GM18951 (cell line): Measurements from ENCODE around the gene CHST15.

ENCODE experiments used
- POLR2A ChIP-seq: IDR thresholded peaks from 4 replicates; pipeline ENCODE4 v1.6.1; 2011; ENCODE audit warnings: mild to moderate bottlenecking; ENCODE audit not compliant: insufficient read length, insufficient read depth; ENCODE audit errors: extremely low read depth
- in situ Hi-C: fragments of 300-500 bp; cut with MboI; formaldehyde crosslinking; loops from one replicate; pipeline ENCODE4 v1.12.0; 2022; ENCODE audit warnings: low sequenced_read_pairs, mixed read lengths, inconsistent platforms; ENCODE audit not compliant: unreplicated experiment

Gene CHST15

DNA sequence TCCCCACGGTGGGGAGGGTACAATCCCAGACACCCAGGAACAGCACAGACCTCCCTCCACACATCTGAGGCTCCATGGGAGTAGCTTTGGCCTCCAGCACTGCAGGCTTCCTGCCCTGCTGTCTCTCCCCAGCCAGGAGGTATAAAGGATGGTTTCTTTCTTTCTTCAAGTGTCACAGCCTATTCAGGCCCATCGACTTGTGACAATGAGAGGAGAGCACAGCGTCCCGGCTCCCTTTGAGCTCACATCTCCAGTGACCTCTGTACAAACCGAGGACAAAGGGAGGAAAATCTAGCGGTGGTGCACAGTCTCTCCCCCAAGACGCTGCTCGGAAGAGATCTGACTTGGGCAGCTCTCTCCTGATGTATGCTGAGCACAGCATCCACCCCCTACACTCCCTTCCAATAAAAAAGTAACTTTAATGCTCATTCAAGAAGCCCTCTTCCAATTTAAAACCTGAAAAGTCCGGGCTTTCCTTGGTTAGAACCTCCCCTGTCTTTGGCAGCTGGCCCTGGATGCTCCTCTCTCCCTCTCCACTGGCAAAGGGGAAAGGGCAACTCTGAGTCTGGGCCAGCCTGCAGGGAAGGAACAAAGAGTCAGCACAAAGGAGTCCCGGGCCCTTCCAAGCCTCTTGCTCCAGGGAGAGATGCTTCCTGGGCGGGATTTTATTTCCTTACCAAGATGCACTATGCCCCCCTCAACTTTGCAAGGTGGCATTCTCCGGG lies 18.0 kb downstream of the CHST15 start:
- in situ Hi-C loops: no loop called here
- TF ChIP-seq POLR2A: no peak

DNA sequence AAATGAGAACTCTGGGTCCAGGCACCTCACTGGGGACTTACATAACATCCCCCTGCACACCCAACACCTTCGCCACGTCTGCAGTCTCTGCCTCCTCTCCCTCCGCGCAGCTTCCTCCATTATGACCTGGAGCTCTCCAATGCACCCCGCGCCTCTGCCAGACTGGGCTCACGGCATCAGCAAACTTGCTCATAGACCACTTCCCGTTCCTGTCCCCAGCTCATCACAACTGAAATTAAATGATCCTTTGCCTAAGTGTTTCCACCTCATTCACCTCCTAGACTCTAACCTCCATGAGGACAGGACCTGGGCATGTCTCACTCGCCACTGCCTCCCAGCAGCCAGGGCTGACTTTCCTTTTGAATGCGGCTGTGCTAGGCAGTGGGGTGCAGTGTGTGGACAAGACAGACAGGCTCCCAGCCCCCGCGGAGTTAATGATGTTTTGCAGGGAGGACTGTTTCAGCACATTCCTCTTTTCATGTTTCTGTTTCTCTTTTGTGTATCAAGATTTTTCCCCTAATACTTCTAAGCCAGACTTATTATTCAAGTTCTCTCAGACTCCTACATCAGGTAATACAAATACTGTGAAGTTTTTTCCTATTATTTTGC lies 18.8 kb downstream of the CHST15 start:
- TF ChIP-seq POLR2A: no peak
- in situ Hi-C loops: no loop called here

DNA sequence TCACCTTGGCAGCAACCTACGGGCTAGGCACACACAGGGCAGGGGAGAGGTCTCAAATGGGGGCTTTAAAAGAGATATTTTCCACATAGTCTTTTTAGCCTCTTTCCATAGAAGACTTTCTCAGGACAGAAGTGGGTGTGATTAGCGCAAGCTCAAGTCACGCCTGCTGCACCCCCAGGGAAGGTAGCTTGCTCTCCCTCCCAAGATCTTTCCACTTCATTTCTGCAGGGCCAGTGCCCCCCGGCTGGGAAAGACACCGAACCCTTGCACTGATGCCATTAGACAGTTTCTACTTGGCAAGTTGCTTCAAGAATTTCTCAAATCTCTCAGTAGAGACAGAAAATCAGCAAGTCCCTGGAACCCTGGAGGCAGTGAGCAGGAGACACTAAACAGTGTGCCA lies 19.4 kb downstream of the CHST15 start:
- in situ Hi-C loops: no loop called here
- TF ChIP-seq POLR2A: no peak

DNA sequence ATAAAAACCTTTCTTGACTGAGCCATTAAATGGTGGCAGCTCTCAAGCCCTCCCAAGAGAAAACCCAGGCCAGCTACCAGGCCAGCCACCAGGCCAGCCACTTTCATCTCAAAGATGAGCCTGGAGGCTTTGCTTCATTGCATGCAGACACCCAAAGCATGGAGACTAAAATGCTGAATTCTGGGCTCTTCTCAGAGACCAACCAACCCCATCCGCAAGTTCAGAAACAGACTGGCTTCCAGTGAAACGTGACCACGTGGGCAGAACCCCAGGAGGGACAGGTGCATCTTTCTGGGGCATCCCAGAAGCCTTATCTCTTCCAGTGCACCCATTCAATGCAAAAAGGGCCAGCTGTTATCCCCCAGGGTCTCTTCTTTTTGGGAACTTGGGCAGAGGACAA lies 20.9 kb downstream of the CHST15 start:
- TF ChIP-seq POLR2A: no peak
- in situ Hi-C loops: no loop called here

DNA sequence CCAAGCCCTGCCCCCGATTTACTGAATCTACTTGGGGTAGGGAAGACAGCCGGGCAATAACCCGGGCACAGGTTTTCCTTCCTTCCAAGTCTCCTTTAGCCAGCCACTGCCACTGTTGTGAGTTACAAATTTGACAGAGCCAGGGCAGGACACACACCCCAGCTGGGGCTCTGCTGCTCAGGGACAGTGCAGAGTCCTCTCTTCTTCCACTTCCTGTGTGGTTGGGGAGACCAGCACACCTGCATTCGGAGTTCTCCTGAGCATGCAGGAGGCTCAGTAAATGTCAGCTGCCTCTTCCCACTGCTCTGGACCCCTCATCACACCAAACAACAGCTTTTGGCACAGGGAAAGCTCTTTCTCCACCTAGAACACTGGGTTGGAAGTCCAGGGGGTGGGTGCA lies 21.3 kb downstream of the CHST15 start:
- no peak for TF ChIP-seq POLR2A
- in situ Hi-C loops: no loop called here

DNA sequence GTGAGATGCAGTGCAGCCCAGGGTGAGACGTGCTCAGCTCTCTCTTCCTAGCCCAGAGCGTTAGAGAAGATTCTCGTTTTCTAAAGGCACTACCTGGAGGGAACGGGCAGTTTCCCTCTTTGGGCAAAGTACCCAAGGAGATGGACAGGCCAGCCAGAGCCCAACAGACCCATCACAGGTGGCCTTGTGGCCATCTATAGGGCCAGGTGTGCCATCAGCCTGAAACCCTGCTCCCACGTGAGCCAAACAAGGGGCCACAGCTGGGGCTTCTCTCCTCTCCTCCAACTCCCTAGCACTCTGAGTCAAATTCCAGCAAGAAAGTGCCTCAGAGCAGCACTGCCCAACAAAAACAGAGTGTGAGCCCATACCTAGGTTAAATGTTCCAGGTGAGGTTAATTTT lies 22.3 kb downstream of the CHST15 start:
- no peak for TF ChIP-seq POLR2A
- in situ Hi-C loops: no loop called here

DNA sequence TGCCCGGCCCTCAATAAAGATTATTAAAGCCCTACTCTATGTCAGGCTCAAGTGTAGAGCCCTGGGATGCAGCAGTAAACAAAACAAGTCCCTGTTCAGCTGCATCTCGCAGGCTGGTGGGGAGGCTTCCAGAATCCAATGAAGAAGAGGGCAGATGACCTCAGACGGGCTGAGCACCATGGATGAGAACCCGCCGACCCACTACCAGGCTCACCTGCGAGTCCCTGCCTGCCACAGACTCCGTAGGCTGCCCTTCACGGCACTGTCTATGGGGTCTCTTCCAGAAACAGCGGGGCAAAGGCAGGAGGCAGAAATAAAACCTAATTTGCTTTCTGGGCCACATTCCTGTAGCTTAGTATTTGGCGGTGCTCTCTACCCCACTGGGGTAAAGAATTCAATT lies 22.7 kb downstream of the CHST15 start:
- in situ Hi-C loops: no loop called here
- no peak for TF ChIP-seq POLR2A

DNA sequence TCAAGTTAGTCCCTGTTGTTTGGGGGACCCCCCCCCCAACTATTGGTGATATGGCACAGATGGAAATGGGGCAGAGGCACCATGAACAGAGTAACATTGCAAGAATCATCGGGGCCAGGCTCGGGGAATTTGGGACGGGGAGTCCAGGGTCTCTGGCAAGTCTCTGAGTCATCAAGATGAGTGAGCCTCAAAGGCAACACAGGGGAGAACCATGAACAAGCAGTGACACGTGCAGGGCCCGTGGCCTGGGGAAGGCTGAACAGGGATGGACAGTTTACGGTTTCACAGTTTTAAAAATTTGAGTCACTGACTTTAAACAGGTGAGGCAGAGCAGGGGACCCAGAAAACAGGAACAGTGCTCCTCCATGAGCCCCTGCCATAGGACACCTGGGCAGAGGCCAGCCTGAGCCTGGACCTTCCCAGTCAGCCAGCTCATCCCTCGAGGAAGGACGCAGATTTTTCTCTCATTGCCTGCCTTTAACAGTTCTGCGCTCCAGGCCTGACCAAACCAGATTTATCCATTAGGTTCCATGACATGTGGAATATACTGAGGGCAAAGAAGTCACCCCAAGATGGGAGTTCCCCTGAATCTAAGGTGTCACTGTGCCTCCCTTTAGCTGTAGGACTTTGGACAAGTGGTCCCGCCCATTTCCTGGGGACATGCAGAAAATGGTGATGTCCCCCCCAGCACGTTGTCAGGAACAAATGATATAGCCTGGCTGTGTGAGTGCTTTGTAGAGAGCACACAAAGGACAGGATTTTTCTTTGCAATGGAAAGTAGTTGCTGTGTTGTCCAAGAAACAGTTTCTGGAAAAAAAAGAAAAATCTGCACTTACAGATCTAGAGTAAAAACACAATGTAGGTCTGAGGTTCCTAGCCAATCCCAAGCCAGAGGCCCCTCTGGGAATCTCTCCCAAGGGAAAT lies 23.8 kb downstream of the CHST15 start:
- in situ Hi-C loops: no loop called here
- no peak for TF ChIP-seq POLR2A

DNA sequence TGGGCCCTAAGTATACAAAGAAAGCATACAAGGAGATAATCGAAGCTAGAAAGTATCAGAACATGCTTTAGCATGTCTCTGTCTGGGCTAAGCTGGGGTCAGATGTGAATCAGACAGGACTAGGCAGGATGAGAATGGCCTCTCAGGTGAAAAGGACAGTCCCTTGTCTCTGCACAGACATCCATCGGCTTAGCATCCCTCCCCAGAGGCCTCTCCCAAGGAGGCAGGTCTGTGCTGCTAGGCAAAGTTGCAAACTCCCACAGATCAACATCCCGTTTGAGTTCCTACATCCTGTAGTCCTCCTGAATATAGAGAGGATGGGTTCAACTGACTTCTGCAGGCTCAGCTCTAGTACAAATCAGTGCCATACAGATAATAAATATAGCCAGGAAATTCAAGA lies 24.5 kb downstream of the CHST15 start:
- in situ Hi-C loops: no loop called here

DNA sequence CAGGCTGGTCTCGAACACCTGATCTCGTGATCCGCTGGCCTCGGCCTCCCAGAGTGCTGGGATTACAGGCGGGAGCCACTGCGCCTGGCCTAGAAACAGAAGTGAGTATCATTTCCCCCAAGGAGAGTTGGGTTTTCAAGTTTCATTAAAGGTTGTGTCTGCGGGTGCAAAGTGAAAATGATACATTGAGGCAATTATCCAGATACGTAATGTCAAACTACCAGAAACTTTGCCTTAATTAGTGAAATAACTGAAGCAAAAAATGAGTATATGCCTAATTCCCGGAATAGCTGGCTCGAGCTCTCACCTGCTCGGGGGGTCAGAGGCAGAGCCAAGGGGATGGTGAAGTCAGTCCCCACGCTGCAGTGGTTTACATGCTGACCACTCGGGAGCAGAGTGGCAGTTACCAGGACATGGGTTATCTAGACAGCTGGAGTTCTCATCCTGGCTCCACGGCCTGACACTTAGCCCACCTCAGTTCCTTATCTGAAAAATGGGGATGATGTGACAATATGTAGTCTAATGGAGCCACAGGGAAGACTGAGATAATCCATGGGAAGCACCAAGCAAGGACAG lies 25.5 kb downstream of the CHST15 start:
- no peak for TF ChIP-seq POLR2A
- in situ Hi-C loops: no loop called here

More for the DNA sequence above, 24.5 kb downstream of the CHST15 start:
- TF ChIP-seq POLR2A: no peak

DNA sequence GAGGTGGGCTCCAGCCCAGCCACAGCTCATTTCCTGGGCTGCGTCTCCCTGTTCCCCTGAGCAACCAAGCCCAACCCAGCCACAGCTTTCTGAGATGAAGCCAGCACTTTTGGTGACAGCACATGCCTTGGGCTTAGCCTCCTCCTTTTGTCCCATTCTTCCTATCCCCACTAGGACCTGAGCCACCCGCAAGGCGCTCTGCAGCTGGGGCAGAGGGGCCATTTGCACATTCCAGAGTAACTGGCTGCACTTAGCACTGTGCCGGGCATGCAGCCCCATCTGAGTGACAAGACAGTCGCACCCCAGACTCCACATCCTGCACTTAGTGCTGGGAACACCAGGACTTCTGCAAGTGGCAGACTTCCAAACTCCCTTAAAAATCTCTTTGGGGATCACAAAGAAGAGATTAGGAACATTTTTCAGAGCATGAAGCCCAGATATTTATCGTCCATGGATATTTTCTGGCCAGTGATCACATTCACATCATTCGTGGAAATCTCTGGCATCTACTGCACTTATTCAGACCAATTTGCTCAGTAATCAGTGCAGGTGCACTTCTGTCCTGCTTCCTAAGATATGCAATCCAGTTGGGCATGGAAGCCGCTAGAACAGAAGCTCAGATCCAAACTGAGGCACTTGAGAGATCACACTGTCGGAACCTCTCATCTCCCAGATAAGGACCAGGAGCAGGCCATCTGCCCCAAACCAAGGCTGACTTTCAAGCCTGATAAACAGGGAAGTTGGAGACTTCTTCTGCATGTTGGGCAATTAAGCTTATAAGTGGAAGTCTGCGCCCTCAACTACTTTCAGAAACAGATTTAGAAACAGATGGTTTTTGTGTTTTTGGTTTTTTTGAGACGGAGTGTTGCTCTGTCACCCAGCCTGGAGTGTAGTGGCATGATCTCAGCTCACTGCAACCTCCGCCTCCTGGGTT lies 26.4 kb downstream of the CHST15 start:
- TF ChIP-seq POLR2A: no peak
- in situ Hi-C loops: no loop called here

DNA sequence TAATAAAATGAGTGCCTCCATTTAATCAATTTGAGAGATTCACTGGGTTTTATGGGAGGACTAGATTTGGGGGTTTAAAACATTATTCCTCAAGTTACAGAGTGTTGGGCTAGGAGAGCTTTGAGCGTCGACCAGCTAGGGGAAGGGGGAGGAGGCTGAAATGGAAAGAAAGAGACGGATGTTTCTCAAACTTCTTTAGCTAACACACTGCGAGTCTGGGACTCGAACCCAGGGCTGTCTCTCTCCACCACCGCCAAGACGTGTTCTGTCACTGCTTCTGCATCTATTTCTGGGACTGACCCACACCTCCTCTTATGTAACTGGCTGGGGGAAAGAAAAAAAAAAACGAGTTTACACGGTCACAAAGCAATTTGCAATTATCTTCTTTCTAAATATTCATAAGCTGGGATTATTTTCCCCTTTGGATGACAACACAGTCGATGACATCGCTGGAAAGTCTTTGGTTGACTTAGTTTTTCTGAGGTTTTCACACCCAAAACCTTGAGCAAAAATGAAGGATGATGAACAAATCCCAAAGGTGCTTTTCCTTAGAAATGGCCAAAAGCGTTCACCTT lies 27.2 kb downstream of the CHST15 start:
- no peak for TF ChIP-seq POLR2A
- in situ Hi-C loops: no loop called here
